ENCODE data around the gene C1orf159. TPM values are rescaled to one million over a fixed set of nuclear protein-coding genes. Genes with fewer than 3 reads are reported as not detected.

The C1orf159 gene
- total and polyA plus RNA-seq, 2 of the 8 experiments (the other 6 are each of a cell fraction or from before 2014, with no cell fraction given) = 10.0 to 10.9 TPM

DNA sequence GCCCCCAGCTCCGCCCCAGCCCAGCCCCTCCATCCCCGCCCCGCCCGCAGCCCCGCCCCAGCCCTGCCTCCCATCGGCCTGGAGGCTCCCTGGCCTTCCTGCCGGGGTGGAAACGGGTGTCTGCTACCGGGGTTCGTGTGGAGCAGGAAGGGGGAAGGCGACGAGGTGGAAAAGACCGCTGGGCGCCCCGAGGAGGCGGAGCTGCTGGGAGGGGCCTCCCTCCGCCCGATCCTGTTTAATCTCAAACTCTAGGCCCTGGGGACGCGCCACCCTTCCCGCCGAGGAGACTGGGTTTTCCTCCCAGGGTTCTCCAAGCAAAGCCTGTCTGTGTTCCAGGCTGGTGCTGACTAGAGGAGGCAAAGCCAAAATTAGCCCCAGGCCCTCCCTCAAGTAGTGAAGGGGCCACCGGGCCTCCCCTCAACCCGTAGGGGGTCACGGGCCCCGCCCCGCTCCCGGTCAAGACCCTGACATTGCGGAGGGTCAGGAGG, 41.6 kb upstream of the C1orf159 start:
- no peaks in the 10 kb centered on the region for H4K20me1 ChIP-seq (replicated peaks in 1 of 2; ENCODE audit: control insufficient read depth in 1 of 2, insufficient read depth in 2 of 2, low read length in 2 of 2)
- TF ChIP-seq KDM1A (IDR thresholded peaks at IDR 0.05; ENCODE audit: borderline replicate concordance, low read length) = no peak
- TF ChIP-seq POLR2A (IDR thresholded peaks at IDR 0.05; ENCODE audit: control extremely low read depth in 1 of 2, low read depth in 2 of 2, low read length in 2 of 2) = peak in 1 of 2 experiments; percentile 34; a peak in 1 of 3 replicates
- H2AFZ ChIP-seq (ENCODE audit: low read length) = no peak overlapping the region
- peak overlapping the region; percentile 85 for H4K8ac ChIP-seq (ENCODE audit: extremely low read depth, insufficient read depth, low read length)
- H3K14ac ChIP-seq (ENCODE audit: insufficient read length) = no peak overlapping the region
- H3K4me1 ChIP-seq (replicated peaks in 1 of 4; ENCODE audit: control insufficient read depth in 3 of 4, insufficient read depth in 4 of 4, low read length in 3 of 4) = peaks cover 0 to 22% (median 16%) of the 10 kb centered on the region in 4 experiments; a peak in 6 of 7 replicates
- DNase-seq (ENCODE audit: low read depth in 1 of 2, low spot score in 2 of 2) (peak; percentile 54 to 83), FAIRE-seq (no peak)
- H2BK20ac ChIP-seq (ENCODE audit: low read length) = no peak overlapping the region
- H2AK5ac ChIP-seq (ENCODE audit: low read depth, low read length) = no peak overlapping the region
- H2BK5ac ChIP-seq (ENCODE audit: low read depth, low read length) = peak overlapping the region; percentile 92; the same call in 1 of the 2 replicates
- H4K91ac ChIP-seq (replicated peaks; ENCODE audit: insufficient read length, low read length) = peak overlapping the region; percentile 73
- peak overlapping the region; percentile 32 for H3K4ac ChIP-seq (replicated peaks; ENCODE audit: insufficient read length, low read depth, low read length)
- H3K27me3 ChIP-seq (replicated peaks in 1 of 4; ENCODE audit: control insufficient read depth in 3 of 4, extremely low read depth in 1 of 4, insufficient read depth in 3 of 4, low read length in 3 of 4) = no peaks in the 10 kb centered on the region; a peak in 1 of 7 replicates
- H3K4me2 ChIP-seq (ENCODE audit: insufficient read depth in 1 of 2, low read depth in 2 of 2, low read length in 2 of 2) = peak overlapping the region; percentile 72 to 83
- no peaks in the 10 kb centered on the region for H3K79me1 ChIP-seq (ENCODE audit: low read depth, low read length)
- ChIA-PET CTCF (ENCODE audit: partially characterized antibody) (interaction anchor here (1.6 kb wide), 1 partner anchor 35 kb away, joined by 4 read pairs; no protein-coding TSS in a partner anchor), POLR2A (ENCODE audit: partially characterized antibody) (interaction anchor here (1.2 kb wide), 1 partner anchor 21 kb away, joined by 3 read pairs; no protein-coding TSS in a partner anchor)
- H3K9me3 ChIP-seq (ENCODE audit: insufficient read depth in 2 of 2, low read depth in 1 of 2, low read length in 1 of 2) = peaks cover 9% of the 10 kb centered on the region in 2 experiments; a peak in 3 of 4 replicates
- no peak overlapping the region for H3K23ac ChIP-seq (ENCODE audit: insufficient read length)
- H2BK15ac ChIP-seq (ENCODE audit: low read length) = no peak overlapping the region
- H3K9ac ChIP-seq (replicated peaks in 1 of 4; ENCODE audit: extremely low read depth in 1 of 4, low read depth in 3 of 4, low read length in 3 of 4) = peak overlapping the region in 3 of 4 experiments; percentile 20 to 53 (median 25); a peak in 2 of 7 replicates
- WGBS, 2 experiments (ENCODE audit: extremely low coverage in 1 of 2, insufficient coverage in 1 of 2, insufficient read length in 1 of 2, insufficient replicate concordance in 2 of 2, low coverage in 1 of 2, low lambda C conversion rate in 2 of 2, missing lambda C conversion rate in 1 of 2) = 1% methylated on average over 16 of the region's 29 CpGs; no CpG with 5 or more reads in 1 of the 2 experiments
- H2BK120ac ChIP-seq (replicated peaks; ENCODE audit: low read depth, low read length) = no peak overlapping the region
- H3K27ac ChIP-seq (ENCODE audit: low read depth, low read length) = peak overlapping the region; percentile 56; the same call in 1 of the 2 replicates
- H2BK12ac ChIP-seq (ENCODE audit: low read depth, low read length) = 0 out of 2 replicates have a peak overlapping the region, but pooled peaks have one; percentile 17
- peak overlapping the region; percentile 77 for H3K56ac ChIP-seq (replicated peaks; ENCODE audit: insufficient read length, low read depth, low read length)
- peaks cover 5% of the 10 kb centered on the region; the same call in 1 of the 2 replicates for H3K23me2 ChIP-seq (ENCODE audit: low read depth, low read length)
- no peaks in the 10 kb centered on the region for H3K36me3 ChIP-seq (ENCODE audit: control insufficient read depth in 2 of 4, insufficient read depth in 4 of 4, low read length in 3 of 4)
- H4K5ac ChIP-seq (ENCODE audit: insufficient read length, low read depth, low read length) = peak overlapping the region; percentile 3
- H3K4me3 ChIP-seq (ENCODE audit: extremely low read depth in 1 of 4, insufficient read depth in 2 of 4, low read depth in 3 of 4, low read length in 4 of 4) = peak overlapping the region; percentile 22 to 68 (median 54)
- no peaks in the 10 kb centered on the region for H3K79me2 ChIP-seq (ENCODE audit: control insufficient read depth in 1 of 2, insufficient read depth in 2 of 2, low read length in 2 of 2)
- H3K18ac ChIP-seq (ENCODE audit: extremely low read depth, low read length) = peak overlapping the region; percentile 93

Data from H1 (cell line).